Parathyroid adenoma (tissue), 2 donors: ENCODE results near the gene ADARB2.
"Not testable (repeated sequence)": the region's sequence is repeated elsewhere in the genome, so short reads cannot be mapped to it uniquely, and the experiment has no call there.

ENCODE experiments used
- H2AFZ ChIP-seq: fragments of 300-600 bp; sonication (generic); one replicate; pipeline ENCODE4 v1.7.0; 2017; ENCODE audit warnings: antibody characterized with exemption, mild to moderate bottlenecking
- H3K27ac ChIP-seq: fragments of 300-600 bp; sonication (generic); one replicate; pipeline ENCODE4 v1.7.0; 2017
- H3K27me3 ChIP-seq: fragments of 300-600 bp; sonication (generic); one replicate; pipeline ENCODE4 v1.7.0; 2017; ENCODE audit warnings: low read length; ENCODE audit not compliant: control insufficient read depth, insufficient read depth
- H3K36me3 ChIP-seq: fragments of 300-600 bp; sonication (generic); one replicate; pipeline ENCODE4 v1.7.0; 2017; ENCODE audit warnings: low read length; ENCODE audit not compliant: control insufficient read depth, insufficient read depth
- H3K4me1 ChIP-seq: fragments of 300-600 bp; sonication (generic); one replicate; pipeline ENCODE4 v1.7.0; 2017; ENCODE audit warnings: control low read depth
- H3K4me2 ChIP-seq: fragments of 300-600 bp; sonication (generic); one replicate; pipeline ENCODE4 v1.7.0; 2017; ENCODE audit warnings: low read length
- H3K4me3 ChIP-seq: fragments of 300-600 bp; sonication (generic); one replicate; pipeline ENCODE4 v1.7.0; 2017; ENCODE audit warnings: low read depth, low read length
- H3K79me2 ChIP-seq: fragments of 300-600 bp; sonication (generic); one replicate; pipeline ENCODE4 v1.7.0; 2017; ENCODE audit warnings: control low read depth
- H3K9ac ChIP-seq: fragments of 300-600 bp; sonication (generic); one replicate; pipeline ENCODE4 v1.7.0; 2017; ENCODE audit warnings: mild to moderate bottlenecking
- H3K9me3 ChIP-seq: fragments of 300-600 bp; sonication (generic); one replicate; pipeline ENCODE4 v1.7.0; 2017; ENCODE audit warnings: low read length; ENCODE audit not compliant: control insufficient read depth
- CTCF ChIP-seq: fragments of 300-600 bp; sonication (generic); IDR thresholded peaks from one replicate; pipeline ENCODE4 v1.7.0; 2017; ENCODE audit warnings: antibody characterized with exemption, mild to moderate bottlenecking
- donor health status: primary hyperparathyroidism.

The ADARB2 gene

GRCh38 chr10:1462994-1463633, 274.2 kb downstream of the ADARB2 start:
- no peak overlapping the region for H3K4me2 ChIP-seq
- H3K9ac ChIP-seq: no peak overlapping the region
- H3K27me3 ChIP-seq: no peaks in the 10 kb centered on the region
- no peak overlapping the region for H2AFZ ChIP-seq
- no peak for TF ChIP-seq CTCF
- no peaks in the 10 kb centered on the region for H3K9me3 ChIP-seq
- no peaks in the 10 kb centered on the region for H3K36me3 ChIP-seq
- no peaks in the 10 kb centered on the region for H3K79me2 ChIP-seq
- H3K4me3 ChIP-seq: no peak overlapping the region
- H3K27ac ChIP-seq: no peak overlapping the region
- peaks cover 16% of the 10 kb centered on the region for H3K4me1 ChIP-seq

- no peak overlapping the region for H3K27ac ChIP-seq
- no peak overlapping the region for H3K9ac ChIP-seq
- no peaks in the 10 kb centered on the region for H3K79me2 ChIP-seq
- no peak overlapping the region for H3K4me3 ChIP-seq
- H3K27me3 ChIP-seq: no peaks in the 10 kb centered on the region
- peaks cover 16% of the 10 kb centered on the region for H3K4me1 ChIP-seq
- no peak overlapping the region for H2AFZ ChIP-seq
- H3K4me2 ChIP-seq: no peak overlapping the region
- no peaks in the 10 kb centered on the region for H3K36me3 ChIP-seq
- H3K9me3 ChIP-seq: no peaks in the 10 kb centered on the region
- TF ChIP-seq CTCF: no peak
Observed at GRCh38 chr10:1462521-1462920, 274.8 kb downstream of the ADARB2 start.

GRCh38 chr10:1462032-1462431, 275.3 kb downstream of the ADARB2 start:
- Histone ChIP-seq H3K36me3 (no peaks in the 10 kb centered on the region), H3K9me3 (no peaks in the 10 kb centered on the region), H3K27ac (no peak overlapping the region), H2AFZ (no peak overlapping the region), H3K4me2 (no peak overlapping the region), H3K4me3 (no peak overlapping the region), H3K79me2 (no peaks in the 10 kb centered on the region), H3K4me1 (peaks cover 16% of the 10 kb centered on the region), H3K9ac (no peak overlapping the region), H3K27me3 (no peaks in the 10 kb centered on the region)
- TF ChIP-seq CTCF: no peak

- Histone ChIP-seq H3K36me3 (no peaks in the 10 kb centered on the region), H3K9me3 (no peaks in the 10 kb centered on the region), H3K79me2 (no peaks in the 10 kb centered on the region), H3K4me2 (peak overlapping the region; percentile 36), H2AFZ (no peak overlapping the region), H3K4me3 (peak overlapping the region; percentile 14), H3K4me1 (peaks cover 14% of the 10 kb centered on the region), H3K9ac (no peak overlapping the region), H3K27me3 (no peaks in the 10 kb centered on the region), H3K27ac (no peak overlapping the region)
- no peak for TF ChIP-seq CTCF
Observed at GRCh38 chr10:1461016-1461415, 276.3 kb downstream of the ADARB2 start.

- not testable (repeated sequence) for H3K9me3 ChIP-seq, H3K4me2 ChIP-seq, H3K4me3 ChIP-seq, H3K79me2 ChIP-seq, H3K9ac ChIP-seq, H3K27ac ChIP-seq, H3K4me1 ChIP-seq, H3K36me3 ChIP-seq, H2AFZ ChIP-seq, H3K27me3 ChIP-seq
Observed at GRCh38 chr10:1459664-1460063, 277.7 kb downstream of the ADARB2 start.
